ENCODE data around the gene EID2.

The EID2 gene

DNA sequence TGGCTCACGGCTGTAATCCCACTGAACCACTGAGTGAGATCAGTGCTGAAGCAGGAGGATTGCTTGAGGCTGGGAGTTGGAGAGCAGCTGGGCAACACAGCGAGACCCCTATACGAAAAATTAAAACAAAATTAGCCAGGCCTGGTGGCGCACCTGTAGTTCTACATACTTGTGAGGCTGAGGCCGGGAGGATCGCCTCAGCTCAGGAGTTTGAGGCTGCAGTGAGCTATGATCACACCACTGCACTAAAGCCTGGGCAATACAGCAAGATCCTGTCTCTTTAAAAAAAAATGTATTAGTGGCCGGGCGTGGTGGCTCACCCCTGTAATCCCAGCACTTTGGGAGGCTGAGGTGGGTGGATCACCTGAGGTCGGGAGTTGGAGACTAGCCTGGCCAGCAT lies 31.3 kb downstream of the EID2 start:
- Histone ChIP-seq H3K9me3 (ENCODE audit: insufficient read depth, low read length) (peaks cover 5% of the 10 kb centered on the region; the same call in 1 of the 2 replicates), H3K9ac (ENCODE audit: insufficient read length, low read depth) (no peak overlapping the region), H3K4me1 (ENCODE audit: insufficient read depth, insufficient read length) (no peaks in the 10 kb centered on the region), H3K4me3 (ENCODE audit: insufficient read length, low read depth) (no peak overlapping the region), H3K36me3 (ENCODE audit: insufficient read depth, insufficient read length, low read length) (no peaks in the 10 kb centered on the region), H3K27me3 (ENCODE audit: insufficient read depth, insufficient read length) (peaks cover 62% of the 10 kb centered on the region)
- no peak for DNase-seq (ENCODE audit: low read depth, low spot score)
- TF ChIP-seq SUZ12 (IDR thresholded peaks at IDR 0.05; ENCODE audit: extremely low read depth, insufficient read depth, insufficient read length), result no peak
- no peak for TF ChIP-seq YY1 (IDR thresholded peaks at IDR 0.05; ENCODE audit: insufficient read depth, insufficient read length)
- TF ChIP-seq ZNF274 (IDR thresholded peaks at IDR 0.05; ENCODE audit: low read depth, low read length), result no peak

DNA sequence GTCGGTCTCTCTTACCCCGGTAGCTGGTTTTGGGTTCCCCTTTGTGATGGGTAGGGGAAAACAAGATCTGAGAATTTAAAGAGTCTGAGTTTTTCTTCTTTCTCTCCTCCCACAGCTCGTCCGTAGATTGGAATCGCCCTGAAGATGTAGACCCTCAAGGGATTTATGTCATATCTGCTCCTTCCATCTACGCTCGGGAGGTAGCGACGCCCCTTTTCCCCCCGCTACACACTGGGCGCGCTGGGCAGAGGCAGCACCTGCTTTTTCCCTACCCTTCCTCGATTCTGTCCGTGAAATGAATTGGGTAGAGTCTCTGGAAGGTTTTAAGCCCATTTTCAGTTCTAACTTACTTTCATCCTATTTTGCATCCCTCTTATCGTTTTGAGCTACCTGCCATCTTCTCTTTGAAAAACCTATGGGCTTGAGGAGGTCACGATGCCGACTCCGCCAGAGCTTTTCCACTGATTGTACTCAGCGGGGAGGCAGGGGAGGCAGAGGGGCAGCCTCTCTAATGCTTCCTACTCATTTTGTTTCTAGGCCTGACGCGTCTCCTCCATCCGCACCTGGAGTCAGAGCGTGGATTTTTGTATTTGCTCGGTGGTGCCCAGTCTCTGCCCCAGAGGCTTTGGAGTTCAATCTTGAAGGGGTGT lies 32.1 kb downstream of the EID2 start:
- no peak for TF ChIP-seq SUZ12 (IDR thresholded peaks at IDR 0.05; ENCODE audit: extremely low read depth, insufficient read depth, insufficient read length)
- TF ChIP-seq YY1 (IDR thresholded peaks at IDR 0.05; ENCODE audit: insufficient read depth, insufficient read length), result no peak
- no peak for TF ChIP-seq ZNF274 (IDR thresholded peaks at IDR 0.05; ENCODE audit: low read depth, low read length)
- Histone ChIP-seq H3K9me3 (ENCODE audit: insufficient read depth, low read length) (peaks cover 5% of the 10 kb centered on the region; the same call in 1 of the 2 replicates), H3K9ac (ENCODE audit: insufficient read length, low read depth) (peak overlapping the region; percentile 76), H3K36me3 (ENCODE audit: insufficient read depth, insufficient read length, low read length) (no peaks in the 10 kb centered on the region), H3K4me3 (ENCODE audit: insufficient read length, low read depth) (peak overlapping the region; percentile 63), H3K4me1 (ENCODE audit: insufficient read depth, insufficient read length) (no peaks in the 10 kb centered on the region), H3K27me3 (ENCODE audit: insufficient read depth, insufficient read length) (peaks cover 65% of the 10 kb centered on the region)
- no peak for DNase-seq (ENCODE audit: low read depth, low spot score)

DNA sequence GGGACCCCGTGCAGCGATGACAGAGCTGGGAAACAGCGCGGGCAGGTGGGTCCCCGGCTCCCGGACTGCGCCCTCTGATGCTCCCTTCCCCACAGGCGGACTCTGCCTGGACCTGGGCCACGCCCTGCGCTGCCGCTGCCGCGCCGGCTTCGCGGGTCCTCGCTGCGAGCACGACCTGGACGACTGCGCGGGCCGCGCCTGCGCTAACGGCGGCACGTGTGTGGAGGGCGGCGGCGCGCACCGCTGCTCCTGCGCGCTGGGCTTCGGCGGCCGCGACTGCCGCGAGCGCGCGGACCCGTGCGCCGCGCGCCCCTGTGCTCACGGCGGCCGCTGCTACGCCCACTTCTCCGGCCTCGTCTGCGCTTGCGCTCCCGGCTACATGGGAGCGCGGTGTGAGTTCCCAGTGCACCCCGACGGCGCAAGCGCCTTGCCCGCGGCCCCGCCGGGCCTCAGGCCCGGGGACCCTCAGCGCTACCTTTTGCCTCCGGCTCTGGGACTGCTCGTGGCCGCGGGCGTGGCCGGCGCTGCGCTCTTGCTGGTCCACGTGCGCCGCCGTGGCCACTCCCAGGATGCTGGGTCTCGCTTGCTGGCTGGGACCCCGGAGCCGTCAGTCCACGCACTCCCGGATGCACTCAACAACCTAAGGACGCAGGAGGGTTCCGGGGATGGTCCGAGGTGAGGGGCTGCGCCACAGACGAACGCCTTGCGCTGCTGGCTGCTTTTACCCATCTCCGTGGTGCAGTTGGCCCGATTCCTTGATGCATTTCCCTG lies 32.8 kb downstream of the EID2 start:
- Histone ChIP-seq H3K9ac (ENCODE audit: insufficient read length, low read depth) (peak overlapping the region; percentile 76), H3K4me1 (ENCODE audit: insufficient read depth, insufficient read length) (no peaks in the 10 kb centered on the region), H3K27me3 (ENCODE audit: insufficient read depth, insufficient read length) (peaks cover 72% of the 10 kb centered on the region), H3K9me3 (ENCODE audit: insufficient read depth, low read length) (peaks cover 5% of the 10 kb centered on the region; the same call in 1 of the 2 replicates), H3K36me3 (ENCODE audit: insufficient read depth, insufficient read length, low read length) (no peaks in the 10 kb centered on the region), H3K4me3 (ENCODE audit: insufficient read length, low read depth) (peak overlapping the region; percentile 63)
- peak; percentile 40 for DNase-seq (ENCODE audit: low read depth, low spot score)
- TF ChIP-seq YY1 (IDR thresholded peaks at IDR 0.05; ENCODE audit: insufficient read depth, insufficient read length) (no peak), ZNF274 (IDR thresholded peaks at IDR 0.05; ENCODE audit: low read depth, low read length) (no peak), SUZ12 (IDR thresholded peaks at IDR 0.05; ENCODE audit: extremely low read depth, insufficient read depth, insufficient read length) (no peak)

DNA sequence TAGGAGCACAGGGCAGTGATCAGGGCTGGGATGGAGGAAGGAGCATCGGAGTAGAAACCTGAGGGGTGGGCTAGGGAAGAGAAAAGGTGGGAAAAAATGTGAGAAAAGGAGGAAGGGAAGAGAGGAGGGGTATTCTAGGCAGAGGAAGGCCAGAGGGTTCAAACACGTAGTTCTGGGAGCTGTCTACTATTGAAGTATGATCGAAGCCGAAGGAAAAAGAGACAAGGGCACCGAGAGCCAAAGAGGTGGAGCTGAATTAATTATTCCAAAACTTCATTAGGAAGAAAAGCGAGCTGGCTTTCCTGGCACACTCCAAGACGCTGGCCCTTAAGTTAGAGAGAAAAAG lies 33.4 kb downstream of the EID2 start:
- TF ChIP-seq ZNF274 (IDR thresholded peaks at IDR 0.05; ENCODE audit: low read depth, low read length) (no peak), SUZ12 (IDR thresholded peaks at IDR 0.05; ENCODE audit: extremely low read depth, insufficient read depth, insufficient read length) (no peak), YY1 (IDR thresholded peaks at IDR 0.05; ENCODE audit: insufficient read depth, insufficient read length) (no peak)
- H3K4me3 ChIP-seq (ENCODE audit: insufficient read length, low read depth), result no peak overlapping the region
- H3K4me1 ChIP-seq (ENCODE audit: insufficient read depth, insufficient read length), result no peaks in the 10 kb centered on the region
- no peak for DNase-seq (ENCODE audit: low read depth, low spot score)
- H3K36me3 ChIP-seq (ENCODE audit: insufficient read depth, insufficient read length, low read length), result no peaks in the 10 kb centered on the region
- peaks cover 74% of the 10 kb centered on the region for H3K27me3 ChIP-seq (ENCODE audit: insufficient read depth, insufficient read length)
- H3K9ac ChIP-seq (ENCODE audit: insufficient read length, low read depth), result peak overlapping the region; percentile 76
- peaks cover 5% of the 10 kb centered on the region; the same call in 1 of the 2 replicates for H3K9me3 ChIP-seq (ENCODE audit: insufficient read depth, low read length)

DNA sequence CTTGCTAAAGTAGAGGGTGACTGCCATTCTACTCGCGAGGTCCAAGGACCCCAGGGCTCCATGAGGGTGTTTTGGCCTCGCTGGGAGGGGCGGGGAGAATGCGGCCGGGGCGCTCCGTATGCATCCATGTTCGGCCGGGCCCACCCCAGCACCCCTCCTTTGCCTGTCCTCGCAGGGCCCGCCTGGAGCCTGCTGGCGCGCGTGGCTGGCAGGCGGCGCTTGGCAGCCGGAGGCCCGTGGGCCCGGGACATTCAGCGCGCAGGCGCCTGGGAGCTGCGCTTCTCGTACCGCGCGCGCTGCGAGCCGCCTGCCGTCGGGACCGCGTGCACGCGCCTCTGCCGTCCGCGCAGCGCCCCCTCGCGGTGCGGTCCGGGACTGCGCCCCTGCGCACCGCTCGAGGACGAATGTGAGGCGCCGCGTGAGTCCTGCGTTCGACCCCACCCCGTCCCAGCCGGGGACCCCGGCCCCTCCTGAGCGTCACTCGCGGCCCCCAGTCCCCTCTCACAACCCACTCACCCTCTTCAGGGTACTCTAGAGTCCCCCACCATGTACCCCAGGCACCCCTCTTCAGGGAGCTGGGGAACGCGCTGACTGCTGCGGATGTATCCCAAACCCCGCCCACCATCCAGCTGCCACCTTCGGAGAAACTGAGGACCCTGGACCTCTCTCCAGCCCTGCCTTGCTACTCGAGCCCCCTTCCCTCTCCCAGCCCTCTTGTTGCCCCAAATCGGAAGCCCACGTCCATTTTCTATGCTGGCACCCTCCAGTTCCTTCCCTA lies 37.1 kb downstream of the EID2 start:
- TF ChIP-seq ZNF274 (IDR thresholded peaks at IDR 0.05; ENCODE audit: low read depth, low read length) (no peak), SUZ12 (IDR thresholded peaks at IDR 0.05; ENCODE audit: extremely low read depth, insufficient read depth, insufficient read length) (no peak), YY1 (IDR thresholded peaks at IDR 0.05; ENCODE audit: insufficient read depth, insufficient read length) (no peak)
- no peak overlapping the region for H3K4me3 ChIP-seq (ENCODE audit: insufficient read length, low read depth)
- peak; percentile 50 for DNase-seq (ENCODE audit: low read depth, low spot score)
- peaks cover 5% of the 10 kb centered on the region; the same call in 1 of the 2 replicates for H3K9me3 ChIP-seq (ENCODE audit: insufficient read depth, low read length)
- no peak overlapping the region for H3K9ac ChIP-seq (ENCODE audit: insufficient read length, low read depth)
- H3K4me1 ChIP-seq (ENCODE audit: insufficient read depth, insufficient read length), result peaks cover 5% of the 10 kb centered on the region
- no peaks in the 10 kb centered on the region for H3K36me3 ChIP-seq (ENCODE audit: insufficient read depth, insufficient read length, low read length)
- H3K27me3 ChIP-seq (ENCODE audit: insufficient read depth, insufficient read length), result peaks cover 94% of the 10 kb centered on the region

DNA sequence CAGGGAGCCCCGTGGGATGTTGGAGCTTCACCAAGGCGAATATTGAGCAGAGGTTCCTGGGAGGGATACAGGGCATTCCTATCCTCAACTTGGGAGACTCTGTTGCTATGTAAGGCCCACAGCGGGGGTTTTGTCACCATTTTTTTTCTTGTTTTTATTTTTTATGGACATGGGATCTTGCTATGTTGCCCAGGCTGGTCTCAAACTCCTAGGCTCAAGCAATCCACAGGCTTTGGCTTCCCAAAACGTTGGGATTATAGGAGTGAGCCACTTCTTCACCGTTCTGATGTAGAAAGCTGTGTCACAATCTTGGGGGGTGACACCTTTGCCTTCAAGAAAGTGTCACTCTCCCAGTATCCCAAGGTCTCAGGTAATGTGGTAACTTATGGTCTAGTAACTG lies 38.6 kb downstream of the EID2 start:
- Histone ChIP-seq H3K9me3 (ENCODE audit: insufficient read depth, low read length) (0 out of 2 replicates have a peak, but pooled peaks cover 1% of the 10 kb centered on the region), H3K4me1 (ENCODE audit: insufficient read depth, insufficient read length) (peaks cover 5% of the 10 kb centered on the region), H3K4me3 (ENCODE audit: insufficient read length, low read depth) (no peak overlapping the region), H3K27me3 (ENCODE audit: insufficient read depth, insufficient read length) (peaks cover 82% of the 10 kb centered on the region), H3K9ac (ENCODE audit: insufficient read length, low read depth) (no peak overlapping the region), H3K36me3 (ENCODE audit: insufficient read depth, insufficient read length, low read length) (no peaks in the 10 kb centered on the region)
- DNase-seq (ENCODE audit: low read depth, low spot score), result no peak
- TF ChIP-seq SUZ12 (IDR thresholded peaks at IDR 0.05; ENCODE audit: extremely low read depth, insufficient read depth, insufficient read length) (no peak), ZNF274 (IDR thresholded peaks at IDR 0.05; ENCODE audit: low read depth, low read length) (no peak)

DNA sequence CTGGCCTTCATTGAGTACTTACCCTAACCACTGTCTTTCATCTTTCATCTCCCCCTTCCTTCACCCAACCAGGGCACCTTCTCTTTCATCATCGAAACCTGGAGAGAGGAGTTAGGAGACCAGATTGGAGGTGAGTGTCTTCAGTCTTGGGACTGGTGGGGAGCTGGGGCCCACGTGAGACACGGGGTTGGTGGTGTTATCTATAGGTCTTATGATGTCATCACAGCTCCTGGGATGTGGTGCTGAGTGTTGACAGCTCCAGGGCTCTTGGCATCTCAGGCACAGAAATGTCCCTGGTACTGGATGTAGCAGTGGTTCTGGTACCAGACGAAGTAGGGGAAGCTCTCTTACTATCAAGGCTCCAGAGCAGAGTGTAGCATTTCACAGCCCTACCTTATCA lies 39.4 kb downstream of the EID2 start:
- DNase-seq (ENCODE audit: low read depth, low spot score), result no peak
- Histone ChIP-seq H3K9me3 (ENCODE audit: insufficient read depth, low read length) (no peaks in the 10 kb centered on the region), H3K27me3 (ENCODE audit: insufficient read depth, insufficient read length) (peaks cover 74% of the 10 kb centered on the region), H3K9ac (ENCODE audit: insufficient read length, low read depth) (no peak overlapping the region), H3K4me3 (ENCODE audit: insufficient read length, low read depth) (no peak overlapping the region), H3K4me1 (ENCODE audit: insufficient read depth, insufficient read length) (peaks cover 5% of the 10 kb centered on the region), H3K36me3 (ENCODE audit: insufficient read depth, insufficient read length, low read length) (no peaks in the 10 kb centered on the region)
- no peak for TF ChIP-seq YY1 (IDR thresholded peaks at IDR 0.05; ENCODE audit: insufficient read depth, insufficient read length)
- TF ChIP-seq ZNF274 (IDR thresholded peaks at IDR 0.05; ENCODE audit: low read depth, low read length), result no peak
- no peak for TF ChIP-seq SUZ12 (IDR thresholded peaks at IDR 0.05; ENCODE audit: extremely low read depth, insufficient read depth, insufficient read length)
